ENCODE measurements around the gene CYP39A1.
A peak's percentile ranks its signal among the peaks of the same experiment; 100 is the strongest.

The CYP39A1 gene, protein sequence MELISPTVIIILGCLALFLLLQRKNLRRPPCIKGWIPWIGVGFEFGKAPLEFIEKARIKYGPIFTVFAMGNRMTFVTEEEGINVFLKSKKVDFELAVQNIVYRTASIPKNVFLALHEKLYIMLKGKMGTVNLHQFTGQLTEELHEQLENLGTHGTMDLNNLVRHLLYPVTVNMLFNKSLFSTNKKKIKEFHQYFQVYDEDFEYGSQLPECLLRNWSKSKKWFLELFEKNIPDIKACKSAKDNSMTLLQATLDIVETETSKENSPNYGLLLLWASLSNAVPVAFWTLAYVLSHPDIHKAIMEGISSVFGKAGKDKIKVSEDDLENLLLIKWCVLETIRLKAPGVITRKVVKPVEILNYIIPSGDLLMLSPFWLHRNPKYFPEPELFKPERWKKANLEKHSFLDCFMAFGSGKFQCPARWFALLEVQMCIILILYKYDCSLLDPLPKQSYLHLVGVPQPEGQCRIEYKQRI

GRCh38 chr6:46652603-46653438, at the start of gene CYP39A1, which contains the start of gene SLC25A27:
TSS of gene CYP39A1 (minus strand) at chr6:46652818. CDS start at chr6:46652582, 236 bp downstream.
TSS of gene SLC25A27 (plus strand) at chr6:46652975. CDS start at chr6:46653193, 218 bp downstream.
- Mint-ChIP-seq H3K36me3 (ENCODE audit: low read depth) (peaks cover 6% of the 10 kb centered on the region), H3K4me1 (peaks cover 29% of the 10 kb centered on the region), H3K27me3 (ENCODE audit: low read depth) (peaks cover 14% of the 10 kb centered on the region), H3K4me3 (peak within 1 kb of the TSS; percentile 86 to 95 (median 92)), H3K27ac (peak within 1 kb of the TSS; percentile 60 to 86 (median 85)), H3K9me3 (no peaks in the 10 kb centered on the region)
- no peak for TF ChIP-seq CTCF (IDR thresholded peaks at IDR 0.05; ENCODE audit: unreplicated experiment in 3 of 3)

- H3K4me1 Mint-ChIP-seq = no peaks in the 10 kb centered on the region
- TF ChIP-seq CTCF (IDR thresholded peaks at IDR 0.05; ENCODE audit: unreplicated experiment in 3 of 3) = no peak
- no peaks in the 10 kb centered on the region for H3K9me3 Mint-ChIP-seq
- no peaks in the 10 kb centered on the region for H3K36me3 Mint-ChIP-seq (ENCODE audit: low read depth)
- no peaks in the 10 kb centered on the region for H3K27me3 Mint-ChIP-seq (ENCODE audit: low read depth)
- no peak overlapping the region for H3K4me3 Mint-ChIP-seq
- no peak overlapping the region for H3K27ac Mint-ChIP-seq
Measured at GRCh38 chr6:46699970-46700369, 47.4 kb upstream of the CYP39A1 start.

- peaks cover 17% of the 10 kb centered on the region for H3K4me1 Mint-ChIP-seq
- H3K36me3 Mint-ChIP-seq (ENCODE audit: low read depth) = no peaks in the 10 kb centered on the region
- peak overlapping the region in 1 of 3 experiments; percentile 64 for H3K27ac Mint-ChIP-seq
- no peak for TF ChIP-seq CTCF (IDR thresholded peaks at IDR 0.05; ENCODE audit: unreplicated experiment in 3 of 3)
- no peak overlapping the region for H3K4me3 Mint-ChIP-seq
- peaks cover 8% of the 10 kb centered on the region for H3K9me3 Mint-ChIP-seq
- H3K27me3 Mint-ChIP-seq (ENCODE audit: low read depth) = no peaks in the 10 kb centered on the region
Measured at GRCh38 chr6:46690911-46691451, 38.4 kb upstream of the CYP39A1 start.

- TF ChIP-seq CTCF (IDR thresholded peaks at IDR 0.05; ENCODE audit: unreplicated experiment in 3 of 3) = no peak
- peaks cover 8% of the 10 kb centered on the region for H3K9me3 Mint-ChIP-seq
- peaks cover 17% of the 10 kb centered on the region for H3K4me1 Mint-ChIP-seq
- no peaks in the 10 kb centered on the region for H3K27me3 Mint-ChIP-seq (ENCODE audit: low read depth)
- no peaks in the 10 kb centered on the region for H3K36me3 Mint-ChIP-seq (ENCODE audit: low read depth)
- peak overlapping the region in 2 of 3 experiments; percentile 49 to 64 for H3K27ac Mint-ChIP-seq
- H3K4me3 Mint-ChIP-seq = no peak overlapping the region
Measured at GRCh38 chr6:46690141-46690755, 37.6 kb upstream of the CYP39A1 start.

DNA sequence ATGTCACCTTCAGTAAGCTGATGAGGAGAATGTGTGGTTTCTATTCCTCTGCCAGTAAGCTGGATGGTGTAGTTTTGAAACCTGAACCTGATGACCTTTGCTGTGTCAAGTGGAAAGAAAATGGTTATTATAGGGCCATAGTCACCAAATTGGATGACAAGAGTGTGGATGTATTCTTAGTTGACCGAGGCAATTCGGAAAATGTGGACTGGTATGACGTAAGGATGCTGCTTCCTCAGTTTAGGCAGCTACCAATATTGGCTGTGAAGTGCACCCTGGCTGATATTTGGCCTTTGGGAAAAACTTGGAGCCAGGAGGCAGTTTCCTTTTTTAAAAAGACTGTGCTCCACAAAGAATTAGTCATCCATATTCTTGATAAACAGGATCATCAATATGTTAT, 37.0 kb upstream of the CYP39A1 start:
- Mint-ChIP-seq H3K27ac (no peak overlapping the region), H3K27me3 (ENCODE audit: low read depth) (no peaks in the 10 kb centered on the region), H3K36me3 (ENCODE audit: low read depth) (no peaks in the 10 kb centered on the region), H3K9me3 (peaks cover 8% of the 10 kb centered on the region), H3K4me1 (peaks cover 17% of the 10 kb centered on the region), H3K4me3 (no peak overlapping the region)
- no peak for TF ChIP-seq CTCF (IDR thresholded peaks at IDR 0.05; ENCODE audit: unreplicated experiment in 3 of 3)
